Measurements from ENCODE around the gene HECTD4. TPM values are rescaled to one million over a fixed set of nuclear protein-coding genes. Genes with fewer than 3 reads are reported as not detected.

HECTD4 gene
- total and polyA plus RNA-seq, 12 donors: 17.5 to 50.0 (median 27.7) TPM

DNA sequence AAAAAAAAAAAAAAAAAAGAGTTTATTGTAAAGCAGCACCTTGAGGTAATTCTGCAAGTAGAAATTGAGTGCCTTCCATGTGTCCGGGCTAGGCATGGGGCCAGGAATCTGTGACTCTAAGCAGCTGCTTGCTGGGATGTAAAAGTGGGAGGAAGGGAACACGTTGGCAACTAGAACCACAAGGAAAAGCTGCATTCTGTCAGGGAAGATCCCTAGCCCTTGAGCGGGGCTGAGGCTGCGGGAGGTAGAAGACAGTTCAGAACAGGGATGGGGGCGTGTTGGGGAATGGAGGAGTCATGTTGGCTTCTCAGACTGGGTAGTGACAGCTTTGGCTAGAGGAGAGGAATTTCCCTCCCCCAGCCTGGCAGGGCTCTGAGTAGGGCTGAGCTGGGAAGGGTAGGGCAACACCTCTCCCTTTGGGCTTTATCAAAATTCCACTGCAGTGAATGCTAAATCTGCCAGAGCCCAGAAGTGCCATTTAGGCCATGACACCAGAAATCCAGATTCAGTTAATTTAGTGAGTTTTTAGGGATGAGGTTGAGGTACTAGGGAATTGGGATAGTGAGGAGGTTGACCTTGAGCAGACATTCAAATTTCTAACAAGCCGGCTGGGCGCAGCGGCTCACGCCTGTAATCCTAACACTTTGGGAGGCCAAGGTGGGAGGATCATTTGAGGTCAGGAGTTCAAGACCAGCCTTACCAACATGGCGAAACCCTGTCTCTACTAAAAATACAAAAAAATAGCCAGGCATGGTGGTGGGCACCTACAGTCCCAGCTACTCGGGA lies 260.3 kb downstream of the HECTD4 start:
- DNase-seq: peak; percentile 65 to 94 (median 85)
- Histone ChIP-seq H3K4me3 (no peak overlapping the region), H3K27me3 (no peaks in the 10 kb centered on the region), H3K27ac (peak overlapping the region in 3 of 5 donors; percentile 42 to 86 (median 78)), H3K9me3 (replicated peaks in 1 of 3) (no peaks in the 10 kb centered on the region), H3K36me3 (replicated peaks in 1 of 2) (no peaks in the 10 kb centered on the region), H3K4me1 (replicated peaks in 1 of 2) (peaks cover 21 to 35% of the 10 kb centered on the region in 2 donors)
- WGBS, 4 donors: 58 to 64% (median 59%) methylated on average over 11 of the region's 11 CpGs
- TF ChIP-seq, protein P1, sequence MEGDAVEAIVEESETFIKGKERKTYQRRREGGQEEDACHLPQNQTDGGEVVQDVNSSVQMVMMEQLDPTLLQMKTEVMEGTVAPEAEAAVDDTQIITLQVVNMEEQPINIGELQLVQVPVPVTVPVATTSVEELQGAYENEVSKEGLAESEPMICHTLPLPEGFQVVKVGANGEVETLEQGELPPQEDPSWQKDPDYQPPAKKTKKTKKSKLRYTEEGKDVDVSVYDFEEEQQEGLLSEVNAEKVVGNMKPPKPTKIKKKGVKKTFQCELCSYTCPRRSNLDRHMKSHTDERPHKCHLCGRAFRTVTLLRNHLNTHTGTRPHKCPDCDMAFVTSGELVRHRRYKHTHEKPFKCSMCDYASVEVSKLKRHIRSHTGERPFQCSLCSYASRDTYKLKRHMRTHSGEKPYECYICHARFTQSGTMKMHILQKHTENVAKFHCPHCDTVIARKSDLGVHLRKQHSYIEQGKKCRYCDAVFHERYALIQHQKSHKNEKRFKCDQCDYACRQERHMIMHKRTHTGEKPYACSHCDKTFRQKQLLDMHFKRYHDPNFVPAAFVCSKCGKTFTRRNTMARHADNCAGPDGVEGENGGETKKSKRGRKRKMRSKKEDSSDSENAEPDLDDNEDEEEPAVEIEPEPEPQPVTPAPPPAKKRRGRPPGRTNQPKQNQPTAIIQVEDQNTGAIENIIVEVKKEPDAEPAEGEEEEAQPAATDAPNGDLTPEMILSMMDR (IDR thresholded peaks at IDR 0.05): no peak
- peak in 1 of 2 donors; percentile 24 for TF ChIP-seq POLR2A (IDR thresholded peaks at IDR 0.05)
- intact Hi-C loops (cut with DNase I): no loop called here

DNA sequence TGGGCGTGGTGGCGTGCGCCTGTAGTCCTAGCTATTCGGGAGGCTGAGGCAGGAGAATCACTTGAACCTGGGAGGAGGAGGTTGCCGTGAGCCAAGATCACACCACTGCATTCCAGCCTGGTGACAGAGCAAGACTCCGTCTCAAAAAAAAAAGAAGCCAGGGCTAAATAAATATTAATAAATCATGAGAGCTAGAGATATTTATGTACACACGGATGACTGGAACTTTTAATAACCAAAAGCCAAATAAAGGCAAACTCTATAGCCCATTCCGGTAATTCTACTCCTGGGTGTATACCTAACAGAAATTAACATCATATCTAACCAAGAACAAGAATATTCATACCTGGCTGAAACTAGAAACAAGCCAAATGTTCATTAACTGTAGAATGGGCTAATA lies 264.5 kb downstream of the HECTD4 start:
- H3K36me3 ChIP-seq (replicated peaks in 1 of 2): no peaks in the 10 kb centered on the region
- TF ChIP-seq, protein P1 (IDR thresholded peaks at IDR 0.05): no peak
- TF ChIP-seq POLR2A (IDR thresholded peaks at IDR 0.05): no peak
- 60 to 73% (median 72%) methylated on average over 8 of the region's 8 CpGs for WGBS, 4 donors
- peaks cover 12 to 32% of the 10 kb centered on the region in 2 donors for H3K4me1 ChIP-seq (replicated peaks in 1 of 2)
- H3K27ac ChIP-seq: no peak overlapping the region
- H3K9me3 ChIP-seq (replicated peaks in 1 of 3): no peaks in the 10 kb centered on the region
- no peak overlapping the region for H3K4me3 ChIP-seq
- intact Hi-C loops (cut with DNase I): no loop called here
- no peaks in the 10 kb centered on the region for H3K27me3 ChIP-seq
- DNase-seq: peak in 2 of 7 donors; percentile 13 to 31

DNA sequence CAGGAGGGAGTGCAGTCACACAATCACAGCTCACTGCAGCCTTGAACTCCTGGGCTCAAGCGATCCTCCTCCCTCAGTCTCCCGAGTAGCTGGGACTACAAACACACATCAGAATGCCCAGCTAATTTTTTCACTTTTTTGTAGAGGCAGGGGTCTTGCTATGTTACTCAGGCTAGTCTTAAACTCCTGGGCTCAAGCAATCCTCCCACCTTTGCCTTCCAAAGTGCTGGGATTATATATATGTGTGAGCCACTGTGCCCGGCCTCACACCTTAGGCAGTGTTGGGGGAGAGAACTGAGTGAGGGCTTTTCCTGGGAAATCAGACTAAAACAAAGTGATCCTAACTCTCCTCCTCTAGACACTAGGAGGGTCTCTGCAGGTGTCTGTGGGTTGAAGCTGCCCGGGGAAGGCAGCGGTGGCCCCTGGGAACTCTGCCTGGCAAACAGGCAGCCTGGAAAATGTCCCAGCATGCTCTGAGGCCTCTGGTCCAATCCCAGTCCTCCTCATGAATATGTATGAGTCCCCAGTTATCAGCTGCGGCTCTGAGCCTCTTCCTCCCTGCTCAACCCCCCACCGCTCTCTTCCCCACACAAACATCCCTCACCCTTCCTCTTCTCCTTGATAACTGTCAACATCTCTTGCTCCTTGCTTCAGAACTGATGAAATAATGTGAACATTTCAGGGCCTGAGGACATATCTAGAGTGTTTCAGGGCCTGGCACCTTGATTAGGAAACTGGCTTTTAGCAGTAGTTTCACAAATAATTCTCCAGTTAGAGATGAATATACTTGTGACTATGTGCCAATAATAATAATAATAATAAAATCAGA lies 265.8 kb downstream of the HECTD4 start:
- Histone ChIP-seq H3K4me1 (replicated peaks in 1 of 2) (peaks cover 4 to 21% of the 10 kb centered on the region in 2 donors), H3K9me3 (replicated peaks in 1 of 3) (no peaks in the 10 kb centered on the region), H3K4me3 (peak overlapping the region in 1 of 4 donors; percentile 4), H3K36me3 (replicated peaks in 1 of 2) (no peaks in the 10 kb centered on the region), H3K27me3 (no peaks in the 10 kb centered on the region), H3K27ac (peak overlapping the region; percentile 44 to 78 (median 68))
- peak; percentile 59 to 89 (median 76) for DNase-seq
- intact Hi-C loops (cut with DNase I): no loop called here
- 27 to 44% (median 36%) methylated on average over 7 of the region's 7 CpGs for WGBS, 4 donors
- TF ChIP-seq, protein P1 (IDR thresholded peaks at IDR 0.05): no peak
